ENCODE results near the gene MRPS11. TPM values are rescaled to one million over a fixed set of nuclear protein-coding genes. Genes with fewer than 3 reads are reported as not detected.

Gene MRPS11
- total and polyA plus RNA-seq, 2 of the 8 experiments (the other 6 are each of a cell fraction or from before 2014, with no cell fraction given) = 41.4 to 59.2 TPM

GRCh38 chr15:88441076-88441730 is 26.3 kb upstream of the MRPS11 start:
- Histone ChIP-seq H2BK5ac (ENCODE audit: low read depth, low read length) (no peak overlapping the region), H4K8ac (ENCODE audit: extremely low read depth, insufficient read depth, low read length) (no peak overlapping the region), H2BK12ac (ENCODE audit: low read depth, low read length) (no peak overlapping the region), H3K4ac (replicated peaks; ENCODE audit: insufficient read length, low read depth, low read length) (no peak overlapping the region), H3K56ac (replicated peaks; ENCODE audit: insufficient read length, low read depth, low read length) (no peak overlapping the region), H3K27me3 (replicated peaks in 1 of 4; ENCODE audit: control insufficient read depth in 3 of 4, extremely low read depth in 1 of 4, insufficient read depth in 3 of 4, low read length in 3 of 4) (no peaks in the 10 kb centered on the region), H3K23me2 (ENCODE audit: low read depth, low read length) (no peaks in the 10 kb centered on the region), H4K20me1 (replicated peaks in 1 of 2; ENCODE audit: control insufficient read depth in 1 of 2, insufficient read depth in 2 of 2, low read length in 2 of 2) (no peaks in the 10 kb centered on the region), H2BK15ac (ENCODE audit: low read length) (no peak overlapping the region), H3K9ac (replicated peaks in 1 of 4; ENCODE audit: extremely low read depth in 1 of 4, low read depth in 3 of 4, low read length in 3 of 4) (no peak overlapping the region), H3K4me1 (replicated peaks in 1 of 4; ENCODE audit: control insufficient read depth in 3 of 4, insufficient read depth in 4 of 4, low read length in 3 of 4) (no peaks in the 10 kb centered on the region), H3K14ac (ENCODE audit: insufficient read length) (no peak overlapping the region), H2BK120ac (replicated peaks; ENCODE audit: low read depth, low read length) (no peak overlapping the region), H4K91ac (replicated peaks; ENCODE audit: insufficient read length, low read length) (no peak overlapping the region), H2AK5ac (ENCODE audit: low read depth, low read length) (no peak overlapping the region), H4K5ac (ENCODE audit: insufficient read length, low read depth, low read length) (no peak overlapping the region), H3K9me3 (ENCODE audit: insufficient read depth in 2 of 2, low read depth in 1 of 2, low read length in 1 of 2) (peaks cover 0 to 3% of the 10 kb centered on the region in 2 experiments; a peak in 1 of 4 replicates), H2BK20ac (ENCODE audit: low read length) (no peak overlapping the region), H3K4me2 (ENCODE audit: insufficient read depth in 1 of 2, low read depth in 2 of 2, low read length in 2 of 2) (no peak overlapping the region), H2AFZ (ENCODE audit: low read length) (no peak overlapping the region), H3K79me2 (ENCODE audit: control insufficient read depth in 1 of 2, insufficient read depth in 2 of 2, low read length in 2 of 2) (no peaks in the 10 kb centered on the region), H3K18ac (ENCODE audit: extremely low read depth, low read length) (no peak overlapping the region), H3K79me1 (ENCODE audit: low read depth, low read length) (no peaks in the 10 kb centered on the region), H3K4me3 (ENCODE audit: extremely low read depth in 1 of 4, insufficient read depth in 2 of 4, low read depth in 3 of 4, low read length in 4 of 4) (no peak overlapping the region), H3K27ac (ENCODE audit: low read depth, low read length) (no peak overlapping the region), H3K23ac (ENCODE audit: insufficient read length) (no peak overlapping the region), H3K36me3 (ENCODE audit: control insufficient read depth in 2 of 4, insufficient read depth in 4 of 4, low read length in 3 of 4) (no peaks in the 10 kb centered on the region)
- DNase-seq (ENCODE audit: low read depth in 1 of 2, low spot score in 2 of 2) = no peak
- no peak for TF ChIP-seq ASH2L (IDR thresholded peaks at IDR 0.05; ENCODE audit: low read length)
- no peak for TF ChIP-seq RFX5 (IDR thresholded peaks at IDR 0.05; ENCODE audit: borderline replicate concordance, low read depth, low read length)
- TF ChIP-seq RXRA (IDR thresholded peaks at IDR 0.05; ENCODE audit: insufficient read depth, low read depth, low read length) = no peak
- TF ChIP-seq RAD21 (IDR thresholded peaks at IDR 0.05 in 1 of 2, conservative IDR thresholded peaks at IDR 0.05 in 1 of 2; ENCODE audit: low read depth in 2 of 2, low read length in 2 of 2) = no peak
- TF ChIP-seq GABPA (IDR thresholded peaks at IDR 0.05; ENCODE audit: borderline replicate concordance, insufficient read depth, low read length) = no peak
- TF ChIP-seq CBX8 (IDR thresholded peaks at IDR 0.05; ENCODE audit: borderline replicate concordance, low read depth, low read length) = no peak
- TF ChIP-seq SP1 (IDR thresholded peaks at IDR 0.05; ENCODE audit: low read depth, low read length) = no peak
- TF ChIP-seq POLR2A (IDR thresholded peaks at IDR 0.05; ENCODE audit: control extremely low read depth in 1 of 2, low read depth in 2 of 2, low read length in 2 of 2) = no peak
- TF ChIP-seq TEAD4 (IDR thresholded peaks at IDR 0.05; ENCODE audit: low read depth, low read length) = no peak
- WGBS, 2 experiments (ENCODE audit: extremely low coverage in 1 of 2, insufficient coverage in 1 of 2, insufficient read length in 1 of 2, insufficient replicate concordance in 2 of 2, low coverage in 1 of 2, low lambda C conversion rate in 2 of 2, missing lambda C conversion rate in 1 of 2) = 90% methylated on average over 2 of the region's 2 CpGs; no CpG with 5 or more reads in 1 of the 2 experiments
- CTCF ChIA-PET (ENCODE audit: partially characterized antibody) = interaction anchor here (1.7 to 6.0 kb wide), 3 partner anchors 8 to 45 kb away, joined by 5 to 41 read pairs (median 19); no protein-coding TSS in a partner anchor
- POLR2A ChIA-PET (ENCODE audit: partially characterized antibody) = no interaction called here
- FAIRE-seq = no peak

Data from H1 (cell line).